H1 (cell line): ENCODE measurements around the gene TEX101. TPM values are rescaled to one million over a fixed set of nuclear protein-coding genes. Genes with fewer than 3 reads are reported as not detected.

Experiments used
- CHD7 ChIP-seq: fragments of 300-600 bp; sonication (generic); IDR thresholded peaks from 2 replicates; pipeline ENCODE4 v1.7.1; 2012; ENCODE audit warnings: low read length, moderate library complexity, mild to moderate bottlenecking, inconsistent platforms; ENCODE audit not compliant: insufficient replicate concordance
- EGR1 ChIP-seq: IDR thresholded peaks from 2 replicates; pipeline ENCODE4 v1.6.1; 2011; ENCODE audit warnings: low read depth, low read length, borderline replicate concordance
- MAFK ChIP-seq: IDR thresholded peaks from 2 replicates; pipeline ENCODE4 v1.6.1; 2012; ENCODE audit warnings: low read depth, mild to moderate bottlenecking, improper control_type of control experiment, low read length
- RNF2 ChIP-seq: fragments of 200-900, 300-1000 bp; sonication (generic); IDR thresholded peaks from 2 replicates; pipeline ENCODE4 v1.7.1; 2016; ENCODE audit warnings: borderline replicate concordance, low read depth, mild to moderate bottlenecking, antibody characterized with exemption, low read length; ENCODE audit not compliant: poor library complexity, severe bottlenecking; ENCODE audit errors: missing control alignments
- RXRA ChIP-seq: IDR thresholded peaks from 2 replicates; pipeline ENCODE4 v1.6.1; 2011; ENCODE audit warnings: low read depth, mild to moderate bottlenecking, low read length, moderate library complexity; ENCODE audit not compliant: insufficient read depth
- polyA plus RNA-seq, 7 experiments: library from polyadenylated mRNA; depleted of rRNA in 3 of 7; stranded (reverse) in 5 of 7; unstranded in 2 of 7; fragments of >200 nt in 5 of 7; fragments of 200-250 nt in 2 of 7; gene quantifications; 1 replicate in 5 of 7; 2 replicates in 1 of 7; 4 replicates in 1 of 7; pipeline versions ENCODE4 v1.2.1 to v1.2.3, GENCODE V29; 2011 to 2013; ENCODE audit warnings: missing spikeins in 2 of 7, mixed read lengths in 2 of 7
- total RNA-seq: library from RNA; stranded (reverse); fragmentation: NEBNext Ultra II Directional; extraction: Animal tissue kit (Norgen Biotek cat#: 25700); gene quantifications from 2 replicates; pipeline ENCODE4 v1.2.1, GENCODE V29; 2021

The TEX101 gene
- total and polyA plus RNA-seq, 2 of the 8 experiments (the other 6 are each of a cell fraction or from before 2014, with no cell fraction given) = 0.12 TPM; not detected in 1

DNA sequence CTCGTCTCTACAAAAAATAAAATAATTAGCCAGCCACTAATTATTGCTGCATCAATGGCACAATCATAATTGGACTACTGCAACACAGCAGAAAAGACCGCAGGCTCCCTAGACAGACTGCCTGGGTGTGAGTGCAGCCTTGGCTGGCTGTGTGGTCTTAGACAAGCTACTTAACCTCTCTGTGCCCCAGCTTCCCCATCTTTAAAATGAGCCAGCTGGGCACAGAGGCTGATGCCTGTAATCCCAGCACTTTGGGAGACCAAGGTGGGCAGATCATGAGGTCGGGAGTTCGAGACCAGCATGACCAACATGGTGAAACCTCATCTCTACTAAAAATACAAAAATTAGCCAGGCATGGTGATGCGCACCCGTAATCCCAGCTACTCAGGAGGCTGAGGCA, 19.0 kb downstream of the TEX101 start (continued):
- TF ChIP-seq CHD7 = no peak
- no peak for TF ChIP-seq EGR1
- no peak for TF ChIP-seq RXRA
- no peak for TF ChIP-seq RNF2
- no peak for TF ChIP-seq MAFK
- TF ChIP-seq, all 59 proteins: peak for 0
